OCI-LY1 (cell line): Measurements from ENCODE around the gene MYMK.

Experiments
- H2AFZ ChIP-seq: fragments of 200-600 bp; sonication (generic), shearing (Covaris generic); 2 replicates; pipeline ENCODE4 v1.6.0; 2014; ENCODE audit warnings: antibody characterized with exemption, mild to moderate bottlenecking, low read length
- H3F3A ChIP-seq: fragments of 200-600 bp; sonication (generic), shearing (Covaris generic); 2 replicates; pipeline ENCODE4 v1.6.0; 2014; ENCODE audit warnings: mild to moderate bottlenecking, antibody characterized with exemption, low read length, moderate library complexity; ENCODE audit not compliant: insufficient read depth
- H3K27ac ChIP-seq: fragments of 200-600 bp; sonication (generic); 2 replicates; pipeline ENCODE4 v1.5.1; 2014; ENCODE audit warnings: low read length, mixed run types, mild to moderate bottlenecking, low read depth; ENCODE audit not compliant: poor library complexity, severe bottlenecking
- H3K27me3 ChIP-seq: fragments of 200-600 bp; sonication (generic); 2 replicates; pipeline ENCODE4 v1.6.0; 2014; ENCODE audit warnings: antibody characterized with exemption, mild to moderate bottlenecking, low read length, moderate library complexity; ENCODE audit not compliant: insufficient read depth
- H3K36me3 ChIP-seq: fragments of 200-600 bp; sonication (generic); 2 replicates; pipeline ENCODE4 v1.6.1; 2014; ENCODE audit warnings: mild to moderate bottlenecking, antibody characterized with exemption, low read length, moderate library complexity, mixed read lengths; ENCODE audit not compliant: insufficient read depth
- H3K4me1 ChIP-seq: fragments of 200-600 bp; sonication (generic); 2 replicates; pipeline ENCODE4 v1.5.1; 2014; ENCODE audit warnings: mild to moderate bottlenecking, low read length, moderate library complexity; ENCODE audit not compliant: insufficient read depth, severe bottlenecking
- H3K4me2 ChIP-seq: fragments of 200-600 bp; sonication (generic), shearing (Covaris generic); 2 replicates; pipeline ENCODE4 v1.6.1; 2014; ENCODE audit warnings: low read length
- H3K4me3 ChIP-seq: fragments of 200-600 bp; sonication (generic); 2 replicates; pipeline ENCODE4 v1.5.1; 2014; ENCODE audit warnings: low read length, low read depth, mild to moderate bottlenecking, mixed read lengths; ENCODE audit not compliant: poor library complexity, severe bottlenecking
- H3K79me2 ChIP-seq: fragments of 200-600 bp; shearing (Covaris generic); 2 replicates; pipeline ENCODE4 v1.6.1; 2016; ENCODE audit warnings: mixed run types, low read length, mixed read lengths; ENCODE audit not compliant: insufficient read depth
- H3K9ac ChIP-seq: fragments of 200-600 bp; sonication (generic), shearing (Covaris generic); 2 replicates; pipeline ENCODE4 v1.6.1; 2014; ENCODE audit warnings: mild to moderate bottlenecking, low read length, mixed read lengths
- H3K9me2 ChIP-seq: fragments of 200-600 bp; sonication (generic), shearing (Covaris generic); 2 replicates; pipeline ENCODE4 v1.6.1; 2014; ENCODE audit warnings: low read depth, mild to moderate bottlenecking, low read length, mixed read lengths
- H3K9me3 ChIP-seq: fragments of 200-600 bp; shearing (Covaris generic); 2 replicates; pipeline ENCODE4 v1.6.1; 2014; ENCODE audit warnings: low read length, mixed read lengths
- H4K20me1 ChIP-seq: fragments of 200-600 bp; sonication (generic), shearing (Covaris generic); 2 replicates; pipeline ENCODE4 v1.6.0; 2016; ENCODE audit warnings: mild to moderate bottlenecking, low read length; ENCODE audit not compliant: insufficient read depth
- CTCF ChIP-seq: fragments of 200-600 bp; sonication (generic), shearing (Covaris generic); IDR thresholded peaks from 2 replicates; pipeline ENCODE4 v1.5.1; 2017; ENCODE audit warnings: mild to moderate bottlenecking, antibody characterized with exemption, low read length, moderate library complexity, mixed read lengths
- EZH2 ChIP-seq: fragments of 200-600 bp; sonication (generic), shearing (Covaris generic); IDR thresholded peaks from 2 replicates; pipeline ENCODE4 v1.8.0; 2017; ENCODE audit warnings: borderline replicate concordance, mixed run types, mild to moderate bottlenecking, antibody characterized with exemption, low read length, moderate library complexity, mixed read lengths

The MYMK gene

GRCh38 chr9:133490201-133490681 lies 34.5 kb downstream of the MYMK start:
- H3K4me2 ChIP-seq = no peak overlapping the region
- no peak overlapping the region for H3K4me3 ChIP-seq
- no peaks in the 10 kb centered on the region for H3K36me3 ChIP-seq
- H3K27me3 ChIP-seq = 0 out of 2 replicates have a peak, but pooled peaks cover 7% of the 10 kb centered on the region
- no peak for TF ChIP-seq EZH2
- TF ChIP-seq CTCF = no peak
- no peak overlapping the region for H2AFZ ChIP-seq
- H3K9me3 ChIP-seq = no peaks in the 10 kb centered on the region
- H3K9ac ChIP-seq = no peak overlapping the region
- no peaks in the 10 kb centered on the region for H3K79me2 ChIP-seq
- H3K9me2 ChIP-seq = no peaks in the 10 kb centered on the region
- no peaks in the 10 kb centered on the region for H3F3A ChIP-seq
- no peak overlapping the region for H3K27ac ChIP-seq
- H3K4me1 ChIP-seq = peaks cover 8% of the 10 kb centered on the region
- H4K20me1 ChIP-seq = no peaks in the 10 kb centered on the region

DNA sequence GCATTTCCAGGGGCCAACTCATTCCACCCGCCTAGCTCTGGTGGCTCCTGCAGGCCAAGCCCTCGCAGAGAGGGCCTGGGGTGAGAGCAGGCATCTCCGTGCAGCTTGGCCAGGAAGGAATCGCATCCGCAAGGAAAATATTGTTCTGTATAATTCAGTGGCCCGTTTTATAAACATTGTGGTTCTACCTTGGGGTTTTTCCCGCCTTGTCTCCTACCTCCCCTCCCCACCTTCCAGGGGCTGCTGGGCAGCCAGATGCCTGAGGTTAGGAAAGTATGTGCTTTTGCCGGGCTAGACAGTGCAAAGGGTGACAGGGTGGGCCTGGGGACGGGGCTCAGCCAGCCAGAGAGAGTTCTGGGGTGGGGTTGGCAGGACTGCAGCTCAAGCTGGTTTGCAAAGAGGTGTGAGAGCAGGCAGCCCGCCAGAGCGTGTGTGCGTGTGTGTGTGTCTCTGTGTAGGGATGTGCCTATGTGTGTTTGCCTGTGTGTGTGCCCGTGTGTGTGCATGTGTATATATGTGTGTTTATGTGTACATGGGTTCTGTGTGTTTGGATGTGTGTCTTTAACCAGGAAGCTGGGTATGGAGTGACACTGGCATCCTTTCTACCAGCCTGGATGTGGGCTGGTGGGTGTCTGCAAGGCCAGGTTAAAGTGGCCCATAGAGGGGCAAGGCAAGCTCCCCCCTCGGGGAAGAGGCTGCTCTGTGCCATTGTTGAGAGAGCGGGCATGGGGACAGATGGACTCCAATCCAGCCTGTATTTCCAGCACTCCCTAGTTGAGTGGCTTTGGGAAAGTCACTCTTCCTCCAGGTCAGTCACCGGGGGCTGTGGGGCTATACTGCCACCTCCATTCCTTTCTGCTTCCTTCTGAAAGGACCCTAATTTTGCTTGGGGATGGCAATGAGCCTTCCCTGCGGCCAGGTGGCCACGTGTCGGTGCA lies 35.2 kb downstream of the MYMK start:
- Histone ChIP-seq H3K36me3 (no peaks in the 10 kb centered on the region), H3K27ac (no peak overlapping the region), H3K9me3 (no peaks in the 10 kb centered on the region), H2AFZ (no peak overlapping the region), H3K4me3 (no peak overlapping the region), H3K9me2 (no peaks in the 10 kb centered on the region), H3K9ac (no peak overlapping the region), H3K4me1 (peaks cover 8% of the 10 kb centered on the region), H4K20me1 (no peaks in the 10 kb centered on the region), H3K4me2 (no peak overlapping the region), H3F3A (no peaks in the 10 kb centered on the region), H3K79me2 (no peaks in the 10 kb centered on the region), H3K27me3 (0 out of 2 replicates have a peak, but pooled peaks cover 7% of the 10 kb centered on the region)
- TF ChIP-seq EZH2 (no peak), CTCF (no peak)

- no peak overlapping the region for H3K4me3 ChIP-seq
- H3K4me2 ChIP-seq = no peak overlapping the region
- TF ChIP-seq CTCF (no peak), EZH2 (no peak)
- H3K9ac ChIP-seq = no peak overlapping the region
- H2AFZ ChIP-seq = no peak overlapping the region
- 0 out of 2 replicates have a peak, but pooled peaks cover 7% of the 10 kb centered on the region for H3K27me3 ChIP-seq
- no peaks in the 10 kb centered on the region for H3K79me2 ChIP-seq
- no peaks in the 10 kb centered on the region for H3K9me2 ChIP-seq
- H3K36me3 ChIP-seq = no peaks in the 10 kb centered on the region
- no peaks in the 10 kb centered on the region for H4K20me1 ChIP-seq
- H3K4me1 ChIP-seq = peaks cover 8% of the 10 kb centered on the region
- H3F3A ChIP-seq = no peaks in the 10 kb centered on the region
- H3K9me3 ChIP-seq = no peaks in the 10 kb centered on the region
- no peak overlapping the region for H3K27ac ChIP-seq
Measured at GRCh38 chr9:133488686-133489252, 36.0 kb downstream of the MYMK start.
